ENCODE results near the gene DNM3. TPM values are rescaled to one million over a fixed set of nuclear protein-coding genes. Genes with fewer than 3 reads are reported as not detected.

DNM3 gene
- polyA plus RNA-seq, 4 donors = 0.67 to 1.2 (median 0.99) TPM; not detected in 1

DNA sequence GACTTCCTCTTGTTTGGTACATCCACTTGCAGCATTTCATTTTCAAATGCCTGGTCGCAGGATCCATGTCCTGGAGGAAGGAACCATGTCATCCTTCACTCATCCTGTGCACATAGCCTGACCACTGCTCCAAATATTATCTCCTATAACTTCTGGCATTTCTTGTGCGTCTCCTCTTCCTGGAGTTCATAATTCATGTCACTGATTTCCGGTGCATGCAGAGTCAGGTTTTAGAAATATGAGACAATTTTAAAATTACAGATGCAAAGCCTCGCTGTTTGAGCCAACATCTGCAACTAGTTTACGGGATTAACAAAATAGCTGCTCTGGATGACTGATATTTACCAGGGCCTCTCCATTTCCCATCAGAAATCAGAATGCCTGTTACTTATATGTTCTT lies 268.1 kb downstream of the DNM3 start:
- 60 to 86% (median 78%) methylated on average over 5 of the region's 5 CpGs for WGBS, 3 donors
- no peak overlapping the region for H3K4me3 ChIP-seq (ENCODE audit: low read depth in 1 of 3, low read length in 3 of 3)
- FAIRE-seq (no peak), DNase-seq (no peak)
- no peaks in the 10 kb centered on the region for H3K9me3 ChIP-seq (ENCODE audit: control insufficient read depth in 2 of 2, insufficient read depth in 1 of 2, low read depth in 1 of 2, low read length in 1 of 2)
- H3K4me1 ChIP-seq (ENCODE audit: control insufficient read depth in 3 of 3, insufficient read depth in 2 of 3, low read depth in 1 of 3, low read length in 2 of 3) = no peaks in the 10 kb centered on the region
- no peaks in the 10 kb centered on the region for H3K36me3 ChIP-seq (ENCODE audit: control insufficient read depth in 3 of 3, insufficient read depth in 2 of 3, low read depth in 1 of 3, low read length in 3 of 3)
- H3K27me3 ChIP-seq (ENCODE audit: control insufficient read depth in 3 of 3, insufficient read depth in 3 of 3, low read length in 3 of 3) = no peaks in the 10 kb centered on the region
- no peak overlapping the region for H3K27ac ChIP-seq (ENCODE audit: low read depth in 1 of 3, low read length in 2 of 3)

DNA sequence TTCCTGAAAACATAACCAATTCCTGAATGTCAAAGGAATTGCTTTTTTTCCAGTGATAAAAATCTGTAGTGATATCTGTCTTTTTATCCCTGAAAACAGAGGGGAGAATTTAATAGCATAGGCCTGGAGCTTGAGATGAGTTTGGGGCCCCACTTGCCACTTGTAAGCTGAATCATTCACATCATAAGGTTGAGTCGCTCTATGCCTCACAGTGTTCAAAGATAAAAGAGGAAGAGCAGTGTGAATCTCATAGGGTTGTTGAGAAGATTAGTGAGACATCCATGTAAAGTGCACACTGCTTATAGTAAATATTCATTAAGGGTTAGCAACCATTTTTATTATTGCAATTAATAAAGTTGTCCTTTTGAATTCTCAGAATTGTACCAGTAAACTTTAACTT lies 271.3 kb downstream of the DNM3 start:
- H3K9me3 ChIP-seq (ENCODE audit: control insufficient read depth in 2 of 2, insufficient read depth in 1 of 2, low read depth in 1 of 2, low read length in 1 of 2) = no peaks in the 10 kb centered on the region
- no peak for FAIRE-seq
- no peaks in the 10 kb centered on the region for H3K27me3 ChIP-seq (ENCODE audit: control insufficient read depth in 3 of 3, insufficient read depth in 3 of 3, low read length in 3 of 3)
- H3K27ac ChIP-seq (ENCODE audit: low read depth in 1 of 3, low read length in 2 of 3) = no peak overlapping the region
- DNase-seq = no peak
- no peaks in the 10 kb centered on the region for H3K36me3 ChIP-seq (ENCODE audit: control insufficient read depth in 3 of 3, insufficient read depth in 2 of 3, low read depth in 1 of 3, low read length in 3 of 3)
- 87 to 100% (median 92%) methylated on average over 1 of the region's 1 CpG for WGBS, 3 donors
- H3K4me3 ChIP-seq (ENCODE audit: low read depth in 1 of 3, low read length in 3 of 3) = no peak overlapping the region
- H3K4me1 ChIP-seq (ENCODE audit: control insufficient read depth in 3 of 3, insufficient read depth in 2 of 3, low read depth in 1 of 3, low read length in 2 of 3) = no peaks in the 10 kb centered on the region

DNA sequence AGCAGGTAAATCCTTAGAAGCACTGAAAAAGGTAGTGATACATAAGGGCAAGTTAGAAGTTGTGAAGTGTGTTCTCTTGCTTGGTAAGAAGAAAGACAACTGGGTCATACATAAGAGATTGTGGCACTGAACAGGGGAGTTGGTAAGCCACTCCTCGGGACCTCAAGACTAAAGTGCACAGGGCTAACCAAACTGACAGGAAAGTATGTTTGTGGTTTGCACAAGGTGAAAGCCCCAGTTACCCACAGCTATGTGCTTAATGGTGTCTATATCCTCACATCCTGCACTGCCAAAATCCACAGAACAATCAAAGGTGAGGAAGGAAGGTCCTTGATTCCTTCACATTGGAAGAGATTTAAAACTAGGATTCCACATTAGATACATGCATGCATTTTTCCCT lies 276.5 kb downstream of the DNM3 start:
- Histone ChIP-seq H3K9me3 (ENCODE audit: control insufficient read depth in 2 of 2, insufficient read depth in 1 of 2, low read depth in 1 of 2, low read length in 1 of 2) (no peaks in the 10 kb centered on the region), H3K4me1 (ENCODE audit: control insufficient read depth in 3 of 3, insufficient read depth in 2 of 3, low read depth in 1 of 3, low read length in 2 of 3) (no peaks in the 10 kb centered on the region), H3K36me3 (ENCODE audit: control insufficient read depth in 3 of 3, insufficient read depth in 2 of 3, low read depth in 1 of 3, low read length in 3 of 3) (no peaks in the 10 kb centered on the region), H3K27me3 (ENCODE audit: control insufficient read depth in 3 of 3, insufficient read depth in 3 of 3, low read length in 3 of 3) (no peaks in the 10 kb centered on the region), H3K27ac (ENCODE audit: low read depth in 1 of 3, low read length in 2 of 3) (no peak overlapping the region), H3K4me3 (ENCODE audit: low read depth in 1 of 3, low read length in 3 of 3) (no peak overlapping the region)
- FAIRE-seq = no peak
- peak in 1 of 2 donors; percentile 51 for DNase-seq
- WGBS, 3 donors = 50 to 75% (median 67%) methylated on average over 1 of the region's 1 CpG

DNA sequence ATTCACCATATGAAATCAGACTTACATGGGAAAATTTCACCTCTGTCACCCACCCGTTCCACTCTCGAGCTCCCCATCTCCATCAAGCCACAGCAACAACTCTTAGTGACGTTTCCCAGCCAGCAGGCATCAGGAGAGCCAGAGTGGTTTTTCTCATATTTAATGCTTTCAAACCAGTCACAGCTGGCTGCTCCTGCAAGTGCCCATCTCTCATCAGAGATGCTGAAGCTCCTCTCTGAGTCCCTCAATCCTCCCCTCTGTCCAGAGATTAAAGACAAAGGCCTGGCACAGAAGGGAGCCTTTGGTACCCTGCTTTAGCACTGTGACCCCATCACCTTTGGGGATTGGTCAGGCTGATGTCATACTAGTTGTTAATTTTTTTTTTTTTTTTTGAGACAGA lies 277.3 kb downstream of the DNM3 start:
- Histone ChIP-seq H3K9me3 (ENCODE audit: control insufficient read depth in 2 of 2, insufficient read depth in 1 of 2, low read depth in 1 of 2, low read length in 1 of 2) (no peaks in the 10 kb centered on the region), H3K36me3 (ENCODE audit: control insufficient read depth in 3 of 3, insufficient read depth in 2 of 3, low read depth in 1 of 3, low read length in 3 of 3) (no peaks in the 10 kb centered on the region), H3K27me3 (ENCODE audit: control insufficient read depth in 3 of 3, insufficient read depth in 3 of 3, low read length in 3 of 3) (no peaks in the 10 kb centered on the region), H3K27ac (ENCODE audit: low read depth in 1 of 3, low read length in 2 of 3) (no peak overlapping the region), H3K4me3 (ENCODE audit: low read depth in 1 of 3, low read length in 3 of 3) (no peak overlapping the region), H3K4me1 (ENCODE audit: control insufficient read depth in 3 of 3, insufficient read depth in 2 of 3, low read depth in 1 of 3, low read length in 2 of 3) (no peaks in the 10 kb centered on the region)
- DNase-seq = no peak
- 85 to 92% (median 86%) methylated on average over 3 of the region's 3 CpGs for WGBS, 3 donors
- FAIRE-seq = no peak

DNA sequence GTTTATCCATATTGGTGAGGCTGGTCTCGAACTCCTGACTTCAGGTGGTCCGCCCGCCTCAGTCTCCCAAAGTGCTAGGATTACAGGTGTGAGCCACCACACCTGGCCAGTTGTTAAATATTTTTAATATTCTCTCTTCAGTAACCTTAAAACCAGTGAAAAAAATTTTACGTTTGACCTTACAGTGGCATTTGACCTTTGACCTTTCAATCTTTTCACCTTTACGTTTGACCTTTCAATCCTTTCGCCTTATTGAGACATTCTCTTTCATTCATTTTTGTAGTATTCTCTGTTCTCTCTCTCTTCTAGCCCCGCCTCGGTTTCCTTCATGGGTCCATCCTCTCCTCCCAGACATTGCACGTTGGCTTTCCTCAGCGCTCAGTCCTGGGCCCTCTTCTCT lies 277.9 kb downstream of the DNM3 start:
- H3K27ac ChIP-seq (ENCODE audit: low read depth in 1 of 3, low read length in 2 of 3) = no peak overlapping the region
- no peak overlapping the region for H3K4me3 ChIP-seq (ENCODE audit: low read depth in 1 of 3, low read length in 3 of 3)
- H3K27me3 ChIP-seq (ENCODE audit: control insufficient read depth in 3 of 3, insufficient read depth in 3 of 3, low read length in 3 of 3) = no peaks in the 10 kb centered on the region
- FAIRE-seq (no peak), DNase-seq (no peak)
- no peaks in the 10 kb centered on the region for H3K36me3 ChIP-seq (ENCODE audit: control insufficient read depth in 3 of 3, insufficient read depth in 2 of 3, low read depth in 1 of 3, low read length in 3 of 3)
- no peaks in the 10 kb centered on the region for H3K4me1 ChIP-seq (ENCODE audit: control insufficient read depth in 3 of 3, insufficient read depth in 2 of 3, low read depth in 1 of 3, low read length in 2 of 3)
- no peaks in the 10 kb centered on the region for H3K9me3 ChIP-seq (ENCODE audit: control insufficient read depth in 2 of 2, insufficient read depth in 1 of 2, low read depth in 1 of 2, low read length in 1 of 2)
- 92 to 97% (median 97%) methylated on average over 10 of the region's 10 CpGs for WGBS, 3 donors

DNA sequence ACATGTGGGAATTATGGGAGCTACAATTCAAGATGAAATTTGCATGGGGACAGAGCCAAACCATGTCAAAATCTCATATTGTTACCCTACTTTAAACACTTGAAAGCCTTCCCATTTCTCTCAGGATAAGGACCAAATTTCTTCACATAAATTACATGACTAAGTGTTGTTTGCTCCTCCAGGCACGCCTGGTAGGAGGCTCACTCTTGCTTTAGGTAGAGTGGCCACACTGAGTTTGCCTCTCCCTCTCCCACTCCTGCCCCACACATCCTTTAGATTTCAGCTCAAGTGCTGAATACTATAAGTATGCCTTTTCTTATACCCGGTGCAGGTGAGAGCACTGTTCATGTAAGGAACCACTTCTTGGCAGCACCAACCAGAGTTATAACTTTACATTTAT lies 279.1 kb downstream of the DNM3 start:
- no peaks in the 10 kb centered on the region for H3K9me3 ChIP-seq (ENCODE audit: control insufficient read depth in 2 of 2, insufficient read depth in 1 of 2, low read depth in 1 of 2, low read length in 1 of 2)
- no peak for FAIRE-seq
- no peak for DNase-seq
- H3K36me3 ChIP-seq (ENCODE audit: control insufficient read depth in 3 of 3, insufficient read depth in 2 of 3, low read depth in 1 of 3, low read length in 3 of 3) = no peaks in the 10 kb centered on the region
- H3K27me3 ChIP-seq (ENCODE audit: control insufficient read depth in 3 of 3, insufficient read depth in 3 of 3, low read length in 3 of 3) = no peaks in the 10 kb centered on the region
- H3K4me1 ChIP-seq (ENCODE audit: control insufficient read depth in 3 of 3, insufficient read depth in 2 of 3, low read depth in 1 of 3, low read length in 2 of 3) = no peaks in the 10 kb centered on the region
- no peak overlapping the region for H3K27ac ChIP-seq (ENCODE audit: low read depth in 1 of 3, low read length in 2 of 3)
- WGBS, 3 donors = 88 to 94% (median 93%) methylated on average over 2 of the region's 2 CpGs
- H3K4me3 ChIP-seq (ENCODE audit: low read depth in 1 of 3, low read length in 3 of 3) = no peak overlapping the region

DNA sequence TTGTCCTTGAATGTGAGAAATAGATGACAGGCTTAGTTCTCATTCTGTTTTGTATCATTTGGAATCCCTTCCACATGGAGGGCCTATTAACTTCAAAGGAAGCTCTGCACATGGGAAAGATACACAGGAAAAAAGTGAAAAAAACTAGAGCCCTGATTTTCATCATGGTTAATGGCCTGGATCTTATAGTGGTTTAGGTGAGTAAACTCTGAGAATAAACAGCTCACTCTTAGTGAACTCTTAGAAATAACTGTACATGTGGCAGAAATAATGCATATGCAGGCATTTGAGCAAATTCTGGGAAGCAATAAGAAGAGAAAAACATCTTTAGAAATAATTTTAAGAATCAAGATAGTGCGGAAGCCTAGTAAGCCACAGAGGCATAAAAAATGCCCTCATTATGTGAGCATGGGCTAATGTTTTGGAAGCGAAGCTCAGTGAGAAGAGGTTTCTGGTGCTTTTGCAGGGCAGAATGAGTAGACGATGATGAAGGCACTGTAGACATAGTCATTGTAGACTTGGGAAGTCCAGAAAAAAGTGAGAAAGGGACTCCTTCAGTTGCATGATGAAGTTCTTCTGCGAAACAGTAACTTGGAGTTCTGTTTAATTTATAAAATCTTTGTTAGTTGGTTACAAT lies 279.9 kb downstream of the DNM3 start:
- Histone ChIP-seq H3K36me3 (ENCODE audit: control insufficient read depth in 3 of 3, insufficient read depth in 2 of 3, low read depth in 1 of 3, low read length in 3 of 3) (no peaks in the 10 kb centered on the region), H3K9me3 (ENCODE audit: control insufficient read depth in 2 of 2, insufficient read depth in 1 of 2, low read depth in 1 of 2, low read length in 1 of 2) (no peaks in the 10 kb centered on the region), H3K4me3 (ENCODE audit: low read depth in 1 of 3, low read length in 3 of 3) (no peak overlapping the region), H3K27me3 (ENCODE audit: control insufficient read depth in 3 of 3, insufficient read depth in 3 of 3, low read length in 3 of 3) (no peaks in the 10 kb centered on the region), H3K27ac (ENCODE audit: low read depth in 1 of 3, low read length in 2 of 3) (no peak overlapping the region), H3K4me1 (ENCODE audit: control insufficient read depth in 3 of 3, insufficient read depth in 2 of 3, low read depth in 1 of 3, low read length in 2 of 3) (no peaks in the 10 kb centered on the region)
- 92 to 97% (median 96%) methylated on average over 4 of the region's 4 CpGs for WGBS, 3 donors
- DNase-seq = no peak
- FAIRE-seq = no peak

DNA sequence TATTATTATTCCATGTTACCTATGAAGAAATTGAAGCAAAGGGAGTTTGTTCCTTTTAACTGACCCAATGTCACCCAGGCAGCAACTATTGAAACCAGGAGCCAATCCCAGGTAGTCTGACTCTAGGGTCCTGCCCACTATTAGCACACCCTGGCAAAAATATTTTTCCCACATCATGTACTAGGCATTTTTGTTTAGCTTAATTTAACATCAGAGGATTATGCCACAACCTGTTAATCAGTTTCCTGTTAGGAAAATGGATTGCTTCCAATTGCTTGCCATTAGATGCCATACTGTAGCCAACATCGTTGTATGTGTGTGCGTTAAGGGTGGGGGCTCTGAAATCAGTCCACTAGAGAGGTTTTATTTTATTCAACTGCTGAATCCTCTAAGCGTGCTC lies 281.1 kb downstream of the DNM3 start:
- H3K4me3 ChIP-seq (ENCODE audit: low read depth in 1 of 3, low read length in 3 of 3) = no peak overlapping the region
- no peak for DNase-seq
- no peaks in the 10 kb centered on the region for H3K27me3 ChIP-seq (ENCODE audit: control insufficient read depth in 3 of 3, insufficient read depth in 3 of 3, low read length in 3 of 3)
- H3K36me3 ChIP-seq (ENCODE audit: control insufficient read depth in 3 of 3, insufficient read depth in 2 of 3, low read depth in 1 of 3, low read length in 3 of 3) = no peaks in the 10 kb centered on the region
- FAIRE-seq = no peak
- H3K9me3 ChIP-seq (ENCODE audit: control insufficient read depth in 2 of 2, insufficient read depth in 1 of 2, low read depth in 1 of 2, low read length in 1 of 2) = no peaks in the 10 kb centered on the region
- WGBS, 3 donors = 92 to 94% (median 93%) methylated on average over 3 of the region's 3 CpGs
- no peak overlapping the region for H3K27ac ChIP-seq (ENCODE audit: low read depth in 1 of 3, low read length in 2 of 3)
- H3K4me1 ChIP-seq (ENCODE audit: control insufficient read depth in 3 of 3, insufficient read depth in 2 of 3, low read depth in 1 of 3, low read length in 2 of 3) = no peaks in the 10 kb centered on the region

DNA sequence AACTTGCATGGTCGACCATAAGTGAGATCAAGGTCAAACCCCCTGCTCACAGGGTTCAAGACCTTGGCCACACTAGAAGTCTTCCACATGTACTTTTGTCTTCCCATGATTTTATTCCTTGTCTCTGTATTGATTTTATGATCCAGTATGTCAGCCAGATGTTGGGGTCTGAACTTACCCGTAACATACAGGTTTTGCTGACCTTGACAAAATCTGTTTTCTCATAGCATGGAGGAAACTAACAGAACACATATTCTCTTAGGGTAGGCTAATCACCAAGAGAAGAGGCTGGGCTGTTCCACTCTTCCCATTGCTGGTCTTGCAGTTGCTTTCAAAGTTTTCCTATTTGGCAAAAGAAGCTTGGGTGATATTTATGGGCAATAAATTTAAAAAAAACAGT lies 284.0 kb downstream of the DNM3 start:
- Histone ChIP-seq H3K4me1 (ENCODE audit: control insufficient read depth in 3 of 3, insufficient read depth in 2 of 3, low read depth in 1 of 3, low read length in 2 of 3) (no peaks in the 10 kb centered on the region), H3K36me3 (ENCODE audit: control insufficient read depth in 3 of 3, insufficient read depth in 2 of 3, low read depth in 1 of 3, low read length in 3 of 3) (no peaks in the 10 kb centered on the region), H3K9me3 (ENCODE audit: control insufficient read depth in 2 of 2, insufficient read depth in 1 of 2, low read depth in 1 of 2, low read length in 1 of 2) (no peaks in the 10 kb centered on the region), H3K27me3 (ENCODE audit: control insufficient read depth in 3 of 3, insufficient read depth in 3 of 3, low read length in 3 of 3) (no peaks in the 10 kb centered on the region), H3K4me3 (ENCODE audit: low read depth in 1 of 3, low read length in 3 of 3) (no peak overlapping the region), H3K27ac (ENCODE audit: low read depth in 1 of 3, low read length in 2 of 3) (no peak overlapping the region)
- 47 to 71% (median 68%) methylated on average over 2 of the region's 2 CpGs for WGBS, 3 donors
- DNase-seq = no peak
- no peak for FAIRE-seq
